C4-2B (cell line): Measurements from ENCODE around the gene TMEM42.

ENCODE experiments used
- H3K27ac ChIP-seq: fragments of 450-650 bp; 2 replicates; pipeline ENCODE4 v1.5.1; 2017
- ZFX ChIP-seq: fragments of 450-650 bp; IDR thresholded peaks from 2 replicates; pipeline ENCODE4 v1.6.1; 2017
- TF ChIP-seq, protein P1 (sequence below): fragments of 450-650 bp; conservative IDR thresholded peaks from 2 replicates; pipeline ENCODE4 v1.5.1; 2017; ENCODE audit warnings: mild to moderate bottlenecking

TMEM42 gene

DNA sequence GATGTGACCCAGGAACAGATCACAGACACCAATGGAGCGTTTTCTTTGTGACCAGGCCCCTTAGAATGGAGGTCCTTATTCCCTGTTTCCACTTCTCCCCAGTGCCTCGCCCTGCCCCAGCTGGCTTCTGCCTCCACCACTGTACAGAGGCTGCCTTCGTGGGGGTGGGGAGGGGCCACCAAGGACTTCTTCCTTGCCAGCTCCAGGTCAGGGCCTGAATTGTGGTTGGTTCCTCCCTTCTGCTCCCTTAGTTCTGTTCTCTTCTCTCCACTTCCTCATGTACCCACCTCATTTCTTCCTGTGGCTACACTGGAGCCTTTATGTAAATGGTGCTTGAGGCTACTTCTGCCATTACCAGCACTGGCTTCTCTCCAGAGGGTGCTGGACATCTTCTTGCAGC is 29.1 kb downstream of the TMEM42 start:
- H3K27ac ChIP-seq, result no peak overlapping the region
- TF ChIP-seq, protein P1, sequence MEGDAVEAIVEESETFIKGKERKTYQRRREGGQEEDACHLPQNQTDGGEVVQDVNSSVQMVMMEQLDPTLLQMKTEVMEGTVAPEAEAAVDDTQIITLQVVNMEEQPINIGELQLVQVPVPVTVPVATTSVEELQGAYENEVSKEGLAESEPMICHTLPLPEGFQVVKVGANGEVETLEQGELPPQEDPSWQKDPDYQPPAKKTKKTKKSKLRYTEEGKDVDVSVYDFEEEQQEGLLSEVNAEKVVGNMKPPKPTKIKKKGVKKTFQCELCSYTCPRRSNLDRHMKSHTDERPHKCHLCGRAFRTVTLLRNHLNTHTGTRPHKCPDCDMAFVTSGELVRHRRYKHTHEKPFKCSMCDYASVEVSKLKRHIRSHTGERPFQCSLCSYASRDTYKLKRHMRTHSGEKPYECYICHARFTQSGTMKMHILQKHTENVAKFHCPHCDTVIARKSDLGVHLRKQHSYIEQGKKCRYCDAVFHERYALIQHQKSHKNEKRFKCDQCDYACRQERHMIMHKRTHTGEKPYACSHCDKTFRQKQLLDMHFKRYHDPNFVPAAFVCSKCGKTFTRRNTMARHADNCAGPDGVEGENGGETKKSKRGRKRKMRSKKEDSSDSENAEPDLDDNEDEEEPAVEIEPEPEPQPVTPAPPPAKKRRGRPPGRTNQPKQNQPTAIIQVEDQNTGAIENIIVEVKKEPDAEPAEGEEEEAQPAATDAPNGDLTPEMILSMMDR, result no peak
- no peak for TF ChIP-seq ZFX

DNA sequence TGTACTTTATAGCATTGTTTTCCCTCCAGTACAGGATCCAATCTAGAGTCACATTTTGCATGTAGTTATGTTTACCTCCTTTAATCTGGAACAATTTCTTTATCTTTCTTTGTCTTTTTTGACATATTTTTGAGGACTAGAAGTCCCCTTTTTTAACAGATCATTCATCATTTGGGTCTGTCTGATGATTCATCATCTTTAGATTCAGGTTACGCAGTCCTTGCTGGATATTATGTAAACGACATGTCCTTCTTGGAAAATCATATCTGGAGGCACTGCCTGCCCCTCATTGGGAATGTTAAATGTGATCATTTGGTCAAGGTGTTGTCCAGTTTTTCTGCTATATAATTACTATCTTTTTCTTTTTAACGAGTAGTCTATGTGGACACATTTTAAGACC is 31.0 kb downstream of the TMEM42 start:
- no peak for TF ChIP-seq ZFX
- TF ChIP-seq, protein P1, result no peak
- H3K27ac ChIP-seq, result no peak overlapping the region

DNA sequence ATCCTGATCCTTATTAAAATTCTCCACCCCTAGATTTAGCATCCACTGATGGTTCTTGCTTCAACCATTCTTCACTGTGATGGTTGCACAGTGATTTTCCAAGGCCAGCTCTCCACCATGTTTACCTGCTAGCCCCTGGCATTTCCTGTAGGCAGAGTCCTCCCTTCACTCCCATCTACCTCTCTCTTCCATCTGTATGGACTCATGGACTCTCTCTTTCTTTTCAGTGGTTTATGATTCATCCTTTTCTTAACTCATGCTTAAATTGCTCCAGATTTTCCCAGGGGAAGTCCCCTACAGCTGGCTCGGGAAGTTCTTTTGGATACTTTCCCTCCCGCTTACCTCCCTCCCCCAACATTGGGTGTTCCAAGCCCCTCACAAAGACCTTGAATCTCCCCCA is 31.4 kb downstream of the TMEM42 start:
- no peak for TF ChIP-seq ZFX
- TF ChIP-seq, protein P1, result no peak
- H3K27ac ChIP-seq, result no peak overlapping the region

DNA sequence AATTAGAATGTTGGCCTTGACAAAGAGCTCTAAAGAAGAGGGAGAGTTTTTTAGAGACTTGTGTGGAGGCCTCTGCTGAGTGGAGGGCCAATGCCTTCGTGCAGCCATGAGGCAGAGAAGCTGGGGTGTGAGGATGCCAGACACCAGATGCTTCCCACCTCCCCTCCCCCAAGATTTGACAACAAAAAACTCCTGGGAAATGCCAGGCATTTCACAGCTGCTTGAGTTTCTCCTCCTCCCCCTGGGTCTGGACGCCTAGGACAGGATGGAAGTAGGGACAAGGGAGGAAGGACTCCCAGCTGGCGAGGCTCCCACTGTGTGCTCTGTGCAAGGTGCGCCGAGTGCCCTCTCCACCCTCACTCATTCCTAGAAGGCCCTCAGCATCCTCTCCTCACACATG is 32.8 kb downstream of the TMEM42 start:
- H3K27ac ChIP-seq, result no peak overlapping the region
- TF ChIP-seq, protein P1, result no peak
- TF ChIP-seq ZFX, result no peak

DNA sequence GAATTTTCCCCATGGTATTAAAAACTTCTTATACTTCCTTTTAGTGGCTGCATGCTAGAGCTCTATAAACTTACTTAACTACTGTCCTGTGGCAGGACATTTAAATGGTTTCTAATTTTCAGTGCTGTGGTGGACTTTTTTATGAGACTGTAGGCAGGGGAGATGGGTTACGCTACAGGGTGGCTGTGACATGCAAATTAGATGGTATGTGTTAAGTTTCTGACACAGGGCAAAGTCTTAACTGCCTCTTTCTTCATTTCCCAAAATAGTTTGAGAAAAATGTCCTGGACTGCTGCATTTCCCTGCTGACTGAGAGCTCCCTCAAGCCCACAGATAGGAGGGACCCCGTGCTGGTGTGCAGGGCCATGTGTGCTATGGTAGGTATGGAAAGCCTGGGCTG is 34.7 kb downstream of the TMEM42 start:
- TF ChIP-seq, protein P1, result no peak
- TF ChIP-seq ZFX, result no peak

DNA sequence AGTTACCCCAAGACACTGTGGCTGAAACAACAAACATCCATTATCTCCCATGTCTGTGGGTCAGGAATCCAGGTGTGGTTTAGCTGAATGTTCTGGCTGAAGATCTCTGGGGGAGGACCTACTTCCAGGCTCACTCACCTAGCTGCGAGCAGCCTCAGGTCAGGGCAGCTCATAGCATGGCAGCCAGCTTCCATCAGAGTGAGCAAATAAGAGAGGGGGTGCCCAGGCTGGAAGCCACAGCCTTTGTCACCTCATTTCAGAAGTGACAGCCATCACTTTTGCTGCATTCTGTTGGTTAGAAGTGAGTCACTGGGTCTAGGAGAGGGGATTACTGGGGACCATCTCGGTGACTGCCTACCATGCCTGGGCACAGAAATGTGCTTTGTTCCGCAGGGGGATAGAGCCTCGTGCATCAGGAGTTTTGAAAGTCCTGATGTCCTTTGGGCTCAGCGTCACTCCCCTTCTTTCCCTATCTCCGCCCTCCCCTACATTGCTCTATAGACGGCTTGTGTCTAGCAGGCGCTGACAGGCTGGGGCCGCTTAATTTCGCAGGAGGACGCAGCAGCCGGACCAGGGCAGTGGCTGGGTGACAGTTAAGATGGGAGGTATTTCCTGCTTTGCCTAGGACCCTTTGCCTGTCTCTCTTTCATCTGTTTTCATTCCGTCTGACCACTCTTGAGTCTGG is 38.1 kb downstream of the TMEM42 start:
- TF ChIP-seq ZFX, result no peak
- TF ChIP-seq, protein P1, result no peak
- no peak overlapping the region for H3K27ac ChIP-seq

More for the DNA sequence above, 34.7 kb downstream of the TMEM42 start:
- H3K27ac ChIP-seq, result no peak overlapping the region

DNA sequence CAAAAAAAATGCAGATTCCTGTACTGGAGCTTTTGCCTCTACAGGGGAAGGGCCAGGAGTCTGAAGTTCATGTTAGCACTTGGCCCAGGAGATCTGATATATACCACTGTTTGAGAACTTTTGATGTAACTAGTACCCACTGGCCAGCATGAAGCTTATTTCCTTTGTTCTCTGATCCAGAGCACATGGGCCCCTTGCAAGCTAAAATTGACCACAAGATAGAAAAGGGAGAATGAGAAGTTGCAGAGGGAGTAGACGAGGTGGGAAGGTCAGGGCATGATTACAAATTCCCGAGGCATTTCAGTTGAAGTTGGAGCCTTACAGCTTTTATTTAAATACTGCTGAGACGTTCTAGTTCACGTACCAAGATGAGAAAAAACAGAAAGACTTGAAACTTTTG is 40.9 kb downstream of the TMEM42 start:
- no peak for TF ChIP-seq ZFX
- H3K27ac ChIP-seq, result no peak overlapping the region

DNA sequence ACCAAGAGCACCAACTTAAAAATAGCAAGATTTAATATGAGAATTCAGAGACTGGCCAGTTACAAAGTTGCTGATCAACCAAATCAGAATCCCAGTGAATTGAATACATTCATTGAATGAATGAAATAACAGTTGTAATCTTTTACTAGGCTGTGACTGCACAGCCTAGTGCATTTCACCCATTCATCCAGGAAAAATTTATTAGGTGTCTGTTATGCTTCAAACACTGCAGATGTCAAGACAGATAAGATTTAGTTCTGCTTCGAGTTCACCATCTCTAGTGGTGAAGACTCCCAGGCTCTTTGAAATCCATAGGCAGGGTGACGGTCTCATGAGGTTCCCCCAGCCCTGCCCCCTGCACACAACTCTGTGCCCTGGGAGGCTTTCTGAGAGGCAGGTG is 41.6 kb downstream of the TMEM42 start:
- no peak for TF ChIP-seq ZFX
- TF ChIP-seq, protein P1, result no peak
- H3K27ac ChIP-seq, result no peak overlapping the region
